ENCODE data around the gene ERG. TPM values are rescaled to one million over a fixed set of nuclear protein-coding genes. Genes with fewer than 3 reads are reported as not detected.

Gene ERG
- total and polyA plus RNA-seq, 2 donors (not counting 1 experiment from before 2014, with no cell fraction given) = under 0.01 TPM; not detected in 1

GRCh38 chr21:38396325-38396724 lies 102.0 kb downstream of the ERG start:
- no peaks in the 10 kb centered on the region for H4K20me1 ChIP-seq (ENCODE audit: control insufficient read depth, extremely low read depth, insufficient read depth, low read length)

DNA sequence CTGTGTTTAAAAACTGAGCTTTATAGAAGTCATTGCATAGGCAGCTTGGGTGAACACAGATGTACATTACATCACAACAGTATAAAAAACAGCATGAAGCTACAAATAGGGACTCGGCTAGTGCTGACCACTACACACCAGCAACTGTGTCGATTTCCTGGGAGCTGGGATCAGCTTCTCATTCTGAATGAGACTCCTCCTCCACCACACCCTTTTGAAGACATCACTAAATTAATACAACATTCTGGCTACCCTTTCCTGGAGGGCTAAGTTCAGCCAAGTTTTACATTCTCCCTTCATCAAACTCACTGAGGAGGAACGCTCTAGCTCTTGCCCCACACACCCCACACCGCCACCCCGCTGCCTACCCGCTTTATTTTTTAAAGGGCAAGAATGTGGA lies 102.7 kb downstream of the ERG start:
- no peak for DNase-seq (ENCODE audit: low read depth in 2 of 2)
- H3K9me3 ChIP-seq (ENCODE audit: control insufficient read depth, insufficient read depth, low read depth, low read length) = no peaks in the 10 kb centered on the region
- no peak overlapping the region for H3K4me2 ChIP-seq (ENCODE audit: extremely low read depth, insufficient read depth, low read length)
- H3K9ac ChIP-seq (ENCODE audit: insufficient read depth, low read length) = no peak overlapping the region
- no peak overlapping the region for H2AFZ ChIP-seq (ENCODE audit: low read length)
- TF ChIP-seq EZH2 (IDR thresholded peaks at IDR 0.05; ENCODE audit: low read length, missing control alignments) (no peak), CTCF (conservative IDR thresholded peaks at IDR 0.05 in 1 of 2, IDR thresholded peaks at IDR 0.05 in 1 of 2; ENCODE audit: low read depth in 1 of 2, low read length in 2 of 2) (no peak)
- no peak overlapping the region for H3K4me3 ChIP-seq (replicated peaks in 1 of 4; ENCODE audit: control extremely low read depth in 1 of 4, insufficient read depth in 1 of 4, low read depth in 3 of 4, low read length in 4 of 4)
- no peak overlapping the region for H3K27ac ChIP-seq (ENCODE audit: insufficient read depth, low read length)
- H3K4me1 ChIP-seq (ENCODE audit: control insufficient read depth, extremely low read depth, insufficient read depth, low read length) = no peaks in the 10 kb centered on the region
- H3K36me3 ChIP-seq (ENCODE audit: control insufficient read depth, insufficient read depth, low read length) = no peaks in the 10 kb centered on the region
- H4K20me1 ChIP-seq (ENCODE audit: control insufficient read depth, extremely low read depth, insufficient read depth, low read length) = no peaks in the 10 kb centered on the region
- H3K27me3 ChIP-seq (ENCODE audit: control insufficient read depth, insufficient read depth, low read length) = no peaks in the 10 kb centered on the region
- no peaks in the 10 kb centered on the region for H3K79me2 ChIP-seq (ENCODE audit: control insufficient read depth, insufficient read depth, low read length)

More at GRCh38 chr21:38396325-38396724, 102.0 kb downstream of the ERG start:
- H3K4me1 ChIP-seq (ENCODE audit: control insufficient read depth, extremely low read depth, insufficient read depth, low read length) = no peaks in the 10 kb centered on the region
- no peak for TF ChIP-seq EZH2 (IDR thresholded peaks at IDR 0.05; ENCODE audit: low read length, missing control alignments)
- TF ChIP-seq CTCF (conservative IDR thresholded peaks at IDR 0.05 in 1 of 2, IDR thresholded peaks at IDR 0.05 in 1 of 2; ENCODE audit: low read depth in 1 of 2, low read length in 2 of 2) = no peak
- H3K4me3 ChIP-seq (replicated peaks in 1 of 4; ENCODE audit: control extremely low read depth in 1 of 4, insufficient read depth in 1 of 4, low read depth in 3 of 4, low read length in 4 of 4) = no peak overlapping the region
- H3K79me2 ChIP-seq (ENCODE audit: control insufficient read depth, insufficient read depth, low read length) = no peaks in the 10 kb centered on the region
- H2AFZ ChIP-seq (ENCODE audit: low read length) = no peak overlapping the region
- DNase-seq (ENCODE audit: low read depth in 2 of 2) = no peak
- no peak overlapping the region for H3K27ac ChIP-seq (ENCODE audit: insufficient read depth, low read length)
- H3K27me3 ChIP-seq (ENCODE audit: control insufficient read depth, insufficient read depth, low read length) = no peaks in the 10 kb centered on the region
- no peak overlapping the region for H3K4me2 ChIP-seq (ENCODE audit: extremely low read depth, insufficient read depth, low read length)
- no peaks in the 10 kb centered on the region for H3K9me3 ChIP-seq (ENCODE audit: control insufficient read depth, insufficient read depth, low read depth, low read length)
- H3K36me3 ChIP-seq (ENCODE audit: control insufficient read depth, insufficient read depth, low read length) = no peaks in the 10 kb centered on the region
- no peak overlapping the region for H3K9ac ChIP-seq (ENCODE audit: insufficient read depth, low read length)

GRCh38 chr21:38392661-38393060 lies 105.6 kb downstream of the ERG start:
- no peaks in the 10 kb centered on the region for H3K36me3 ChIP-seq (ENCODE audit: control insufficient read depth, insufficient read depth, low read length)
- TF ChIP-seq EZH2 (IDR thresholded peaks at IDR 0.05; ENCODE audit: low read length, missing control alignments) (no peak), CTCF (conservative IDR thresholded peaks at IDR 0.05 in 1 of 2, IDR thresholded peaks at IDR 0.05 in 1 of 2; ENCODE audit: low read depth in 1 of 2, low read length in 2 of 2) (no peak)
- H4K20me1 ChIP-seq (ENCODE audit: control insufficient read depth, extremely low read depth, insufficient read depth, low read length) = no peaks in the 10 kb centered on the region
- no peak overlapping the region for H2AFZ ChIP-seq (ENCODE audit: low read length)
- no peak overlapping the region for H3K9ac ChIP-seq (ENCODE audit: insufficient read depth, low read length)
- H3K27me3 ChIP-seq (ENCODE audit: control insufficient read depth, insufficient read depth, low read length) = no peaks in the 10 kb centered on the region
- no peak overlapping the region for H3K4me3 ChIP-seq (replicated peaks in 1 of 4; ENCODE audit: control extremely low read depth in 1 of 4, insufficient read depth in 1 of 4, low read depth in 3 of 4, low read length in 4 of 4)
- no peaks in the 10 kb centered on the region for H3K9me3 ChIP-seq (ENCODE audit: control insufficient read depth, insufficient read depth, low read depth, low read length)
- H3K4me1 ChIP-seq (ENCODE audit: control insufficient read depth, extremely low read depth, insufficient read depth, low read length) = no peaks in the 10 kb centered on the region
- H3K27ac ChIP-seq (ENCODE audit: insufficient read depth, low read length) = no peak overlapping the region
- no peaks in the 10 kb centered on the region for H3K79me2 ChIP-seq (ENCODE audit: control insufficient read depth, insufficient read depth, low read length)
- no peak for DNase-seq (ENCODE audit: low read depth in 2 of 2)
- no peak overlapping the region for H3K4me2 ChIP-seq (ENCODE audit: extremely low read depth, insufficient read depth, low read length)

Data from fibroblast of lung (primary cell).